CD14-positive monocyte (primary cell): ENCODE measurements around the gene MYO5B. TPM values are rescaled to one million over a fixed set of nuclear protein-coding genes. Genes with fewer than 3 reads are reported as not detected.

Source experiments
- DNase-seq, 3 donors: peaks; one replicate each; pipeline ENCODE4 v3.0.0-alpha.2; 2011 to 2022
- H2AFZ ChIP-seq: 2 replicates; pipeline ENCODE4 v1.6.0; 2012; ENCODE audit warnings: mild to moderate bottlenecking, low read depth, low read length, inconsistent platforms; ENCODE audit not compliant: insufficient read depth, poor library complexity, severe bottlenecking
- H3K27ac ChIP-seq, 2 donors: 1 replicate in 1 of 2; 2 replicates in 1 of 2; pipeline ENCODE4 v1.5.1; 2012 to 2013; ENCODE audit warnings: low read length in 2 of 2, control low read depth in 1 of 2, inconsistent platforms in 1 of 2, low read depth in 1 of 2, mild to moderate bottlenecking in 1 of 2
- H3K27me3 ChIP-seq, 2 donors: one replicate each; pipeline versions ENCODE4 v1.6.0 to v1.6.1; 2011 to 2013; ENCODE audit warnings: low read length in 2 of 2; ENCODE audit not compliant: control insufficient read depth in 2 of 2, insufficient read depth in 2 of 2
- H3K36me3 ChIP-seq, 2 donors: replicated peaks in 1 of 2; 1 replicate in 1 of 2; 2 replicates in 1 of 2; pipeline versions ENCODE4 v1.5.1 to v1.6.1; 2012 to 2013; ENCODE audit warnings: low read length in 2 of 2, control low read depth in 1 of 2, inconsistent platforms in 1 of 2, mild to moderate bottlenecking in 1 of 2; ENCODE audit not compliant: insufficient read depth in 2 of 2, control insufficient read depth in 1 of 2
- H3K4me1 ChIP-seq, 2 donors: 1 replicate in 1 of 2; 2 replicates in 1 of 2; pipeline versions ENCODE4 v1.5.1 to v1.6.1; 2012 to 2013; ENCODE audit warnings: low read length in 2 of 2, control low read depth in 1 of 2, inconsistent platforms in 1 of 2, mild to moderate bottlenecking in 1 of 2, moderate library complexity in 1 of 2; ENCODE audit not compliant: insufficient read depth in 2 of 2, control insufficient read depth in 1 of 2
- H3K4me2 ChIP-seq: replicated peaks from 2 replicates; pipeline ENCODE3; 2012; ENCODE audit warnings: low read length, moderate library complexity, mild to moderate bottlenecking; ENCODE audit not compliant: poor library complexity, severe bottlenecking; ENCODE audit errors: extremely low read depth
- H3K4me3 ChIP-seq, 3 experiments: fragments of 200-600 bp in 1 of 3; sonication (generic) in 1 of 3; replicated peaks in 1 of 3; 1 replicate in 2 of 3; 2 replicates in 1 of 3; pipeline ENCODE4 v1.5.1; 2011 to 2013; ENCODE audit warnings: low read length in 3 of 3, mild to moderate bottlenecking in 3 of 3, control low read depth in 2 of 3, low read depth in 2 of 3, inconsistent platforms in 1 of 3, moderate library complexity in 1 of 3
- H3K79me2 ChIP-seq: 2 replicates; pipeline ENCODE4 v1.6.0; 2012; ENCODE audit warnings: mild to moderate bottlenecking, control low read depth, inconsistent platforms, low read length, moderate library complexity; ENCODE audit not compliant: insufficient read depth
- H3K9ac ChIP-seq: 2 replicates; pipeline ENCODE4 v1.6.0; 2017; ENCODE audit warnings: low read length, mild to moderate bottlenecking; ENCODE audit not compliant: insufficient read depth, poor library complexity, severe bottlenecking
- H3K9me3 ChIP-seq, 2 donors: replicated peaks in 1 of 2; 1 replicate in 1 of 2; 2 replicates in 1 of 2; pipeline versions ENCODE4 v1.5.1 to v1.6.1; 2012 to 2013; ENCODE audit warnings: low read length in 2 of 2, control low read depth in 1 of 2; ENCODE audit not compliant: control insufficient read depth in 1 of 2, insufficient read depth in 1 of 2
- H4K20me1 ChIP-seq: 2 replicates; pipeline ENCODE4 v1.6.0; 2012; ENCODE audit warnings: mild to moderate bottlenecking, low read length, control low read depth, moderate library complexity; ENCODE audit not compliant: insufficient read depth
- H3K27ac Mint-ChIP-seq, 7 donors: one replicate each; pipeline ENCODE4 v1.8.0; 2020; ENCODE audit warnings: mild to moderate bottlenecking in 7 of 7, mixed read lengths in 7 of 7, moderate library complexity in 6 of 7, inconsistent platforms in 2 of 7
- H3K27me3 Mint-ChIP-seq, 3 donors: one replicate each; pipeline ENCODE4 v1.8.0; 2021 to 2022; ENCODE audit warnings: low read depth in 3 of 3, mild to moderate bottlenecking in 3 of 3, mixed read lengths in 3 of 3, moderate library complexity in 3 of 3, inconsistent platforms in 1 of 3
- H3K36me3 Mint-ChIP-seq, 2 donors: one replicate each; pipeline ENCODE4 v1.8.0; 2020; ENCODE audit warnings: mixed read lengths in 2 of 2, inconsistent platforms in 1 of 2, mild to moderate bottlenecking in 1 of 2
- H3K4me1 Mint-ChIP-seq: one replicate; pipeline ENCODE4 v1.8.0; 2020; ENCODE audit warnings: mild to moderate bottlenecking, mixed read lengths
- H3K4me3 Mint-ChIP-seq, 2 donors: one replicate each; pipeline ENCODE4 v1.8.0; 2020; ENCODE audit warnings: mild to moderate bottlenecking in 2 of 2, mixed read lengths in 2 of 2, moderate library complexity in 1 of 2
- H3K9me3 Mint-ChIP-seq, 7 donors: one replicate each; pipeline ENCODE4 v1.8.0; 2020 to 2022; ENCODE audit warnings: mixed read lengths in 7 of 7, mild to moderate bottlenecking in 6 of 7, moderate library complexity in 6 of 7, inconsistent platforms in 2 of 7
- CTCF ChIP-seq: fragments of 200-600 bp; IDR thresholded peaks from one replicate; pipeline ENCODE4 v1.8.0; 2022; ENCODE audit warnings: antibody characterized with exemption, mild to moderate bottlenecking
- WGBS: methylation state at CpG from one replicate; pipeline ENCODE4 v1.1.5; 2013; ENCODE audit warnings: missing lambda C conversion rate; ENCODE audit not compliant: insufficient coverage; 5-methylcytosine and 5-hydroxymethylcytosine counted together
- intact Hi-C, 2 donors: fragments of 100-400 bp; cut with micrococcal nuclease; formaldehyde crosslinking; loops; one replicate each; pipeline versions ENCODE4 v1.15.0 to v1.15.1; 2023
- polyA plus RNA-seq, 3 donors: library from polyadenylated mRNA; depleted of rRNA in 1 of 3; unstranded in 2 of 3; stranded (reverse) in 1 of 3; fragments of 300-500 nt in 2 of 3; fragments of >200 nt in 1 of 3; fragmentation: Illumina TruSeq in 2 of 3; gene quantifications; 1 replicate in 2 of 3; 2 replicates in 1 of 3; pipeline ENCODE4 v1.2.3, GENCODE V29; 2012 to 2021

Gene MYO5B
- polyA plus RNA-seq, 3 donors: 0.04 TPM; not detected in 2

GRCh38 chr18:49931179-49931578 is 263.8 kb downstream of the MYO5B start:
- Mint-ChIP-seq H3K4me3 (no peak overlapping the region), H3K4me1 (peaks cover 17% of the 10 kb centered on the region), H3K36me3 (no peaks in the 10 kb centered on the region), H3K9me3 (peaks cover 0 to 4% (median 0%) of the 10 kb centered on the region in 7 donors), H3K27ac (no peak overlapping the region), H3K27me3 (peaks cover 2 to 5% (median 2%) of the 10 kb centered on the region in 3 donors)
- 63% methylated on average over 4 of the region's 5 CpGs for WGBS
- no peaks in the 10 kb centered on the region for H3K36me3 ChIP-seq
- no peak overlapping the region for H3K4me2 ChIP-seq
- H3K4me3 ChIP-seq: no peak overlapping the region
- no peak overlapping the region for H3K9ac ChIP-seq
- no peak overlapping the region for H2AFZ ChIP-seq
- no peaks in the 10 kb centered on the region for H3K27me3 ChIP-seq
- H3K79me2 ChIP-seq: no peaks in the 10 kb centered on the region
- TF ChIP-seq CTCF: no peak
- no peaks in the 10 kb centered on the region for H4K20me1 ChIP-seq
- intact Hi-C loops: no loop called here
- no peaks in the 10 kb centered on the region for H3K9me3 ChIP-seq
- no peak overlapping the region for H3K27ac ChIP-seq
- H3K4me1 ChIP-seq: peaks cover 0 to 16% of the 10 kb centered on the region in 2 donors
- DNase-seq: no peak

GRCh38 chr18:49926106-49926745 is 268.7 kb downstream of the MYO5B start:
- H3K9ac ChIP-seq: no peak overlapping the region
- no peak overlapping the region for H2AFZ ChIP-seq
- no CpG with 5 or more reads among the region's 5 CpGs for WGBS
- no peaks in the 10 kb centered on the region for H4K20me1 ChIP-seq
- H3K27me3 ChIP-seq: peaks cover 2 to 6% of the 10 kb centered on the region in 2 donors
- TF ChIP-seq CTCF: no peak
- intact Hi-C loops: no loop called here
- DNase-seq: no peak
- no peak overlapping the region for H3K27ac Mint-ChIP-seq
- no peaks in the 10 kb centered on the region for H3K4me1 Mint-ChIP-seq
- no peaks in the 10 kb centered on the region for H3K9me3 ChIP-seq
- no peak overlapping the region for H3K4me3 ChIP-seq
- no peaks in the 10 kb centered on the region for H3K4me1 ChIP-seq
- no peaks in the 10 kb centered on the region for H3K36me3 ChIP-seq
- no peak overlapping the region for H3K4me2 ChIP-seq
- H3K27me3 Mint-ChIP-seq: peaks cover 6 to 11% (median 8%) of the 10 kb centered on the region in 3 donors
- no peak overlapping the region for H3K4me3 Mint-ChIP-seq
- no peaks in the 10 kb centered on the region for H3K36me3 Mint-ChIP-seq
- peaks cover 0 to 10% (median 0%) of the 10 kb centered on the region in 7 donors for H3K9me3 Mint-ChIP-seq
- H3K79me2 ChIP-seq: no peaks in the 10 kb centered on the region
- H3K27ac ChIP-seq: no peak overlapping the region
